Measurements from ENCODE around the gene ADD3.
A peak's percentile ranks its signal among the peaks of the same experiment; 100 is the strongest.

Gene ADD3

DNA sequence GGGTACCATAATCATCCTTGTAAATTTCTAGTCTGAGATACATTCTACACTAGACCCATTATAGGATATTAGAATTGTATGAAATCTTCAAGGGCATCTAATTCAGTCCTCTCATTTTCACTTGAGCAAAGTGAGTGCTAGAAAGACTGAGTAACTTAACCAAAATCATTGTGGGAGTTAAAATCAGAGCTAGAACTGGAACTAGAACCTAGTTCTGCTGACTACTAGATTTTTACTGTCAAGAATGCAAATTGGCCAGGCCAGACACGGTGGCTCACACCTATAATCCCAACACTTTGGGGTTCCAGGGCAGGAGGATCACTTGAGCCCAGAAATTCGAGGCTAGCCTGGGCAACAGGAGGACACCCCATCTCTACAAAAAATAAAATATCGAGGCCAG, 53.9 kb downstream of the ADD3 start:
- TF ChIP-seq, protein P1, sequence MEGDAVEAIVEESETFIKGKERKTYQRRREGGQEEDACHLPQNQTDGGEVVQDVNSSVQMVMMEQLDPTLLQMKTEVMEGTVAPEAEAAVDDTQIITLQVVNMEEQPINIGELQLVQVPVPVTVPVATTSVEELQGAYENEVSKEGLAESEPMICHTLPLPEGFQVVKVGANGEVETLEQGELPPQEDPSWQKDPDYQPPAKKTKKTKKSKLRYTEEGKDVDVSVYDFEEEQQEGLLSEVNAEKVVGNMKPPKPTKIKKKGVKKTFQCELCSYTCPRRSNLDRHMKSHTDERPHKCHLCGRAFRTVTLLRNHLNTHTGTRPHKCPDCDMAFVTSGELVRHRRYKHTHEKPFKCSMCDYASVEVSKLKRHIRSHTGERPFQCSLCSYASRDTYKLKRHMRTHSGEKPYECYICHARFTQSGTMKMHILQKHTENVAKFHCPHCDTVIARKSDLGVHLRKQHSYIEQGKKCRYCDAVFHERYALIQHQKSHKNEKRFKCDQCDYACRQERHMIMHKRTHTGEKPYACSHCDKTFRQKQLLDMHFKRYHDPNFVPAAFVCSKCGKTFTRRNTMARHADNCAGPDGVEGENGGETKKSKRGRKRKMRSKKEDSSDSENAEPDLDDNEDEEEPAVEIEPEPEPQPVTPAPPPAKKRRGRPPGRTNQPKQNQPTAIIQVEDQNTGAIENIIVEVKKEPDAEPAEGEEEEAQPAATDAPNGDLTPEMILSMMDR (IDR thresholded peaks at IDR 0.05; ENCODE audit: control extremely low read depth, extremely low read depth, low read depth, missing control alignments): no peak
- CTCF ChIA-PET: no interaction called here
- POLR2A ChIA-PET: no interaction called here
- no peak for DNase-seq (ENCODE audit: extremely low spot score)

DNA sequence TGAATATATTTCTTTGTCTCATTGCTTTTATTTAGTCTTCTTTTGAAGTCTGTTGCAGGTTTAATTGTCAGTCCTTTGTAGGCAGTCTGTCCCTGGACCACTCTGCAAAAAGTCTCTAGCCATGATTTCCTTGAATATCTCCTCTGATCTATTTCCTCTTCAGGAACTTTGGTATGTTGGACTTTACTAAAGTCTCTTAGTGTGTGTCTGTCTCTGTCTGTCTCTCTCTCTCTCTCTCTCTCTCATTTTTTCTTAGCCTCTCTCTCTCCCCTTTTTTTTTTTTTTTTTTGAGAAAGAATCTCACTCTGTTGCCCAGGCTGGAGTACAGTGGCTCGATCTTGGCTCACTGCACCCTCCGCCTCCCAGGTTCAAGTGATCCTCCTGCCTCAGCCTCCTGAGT, 57.5 kb downstream of the ADD3 start:
- DNase-seq (ENCODE audit: extremely low spot score): no peak
- TF ChIP-seq, protein P1 (IDR thresholded peaks at IDR 0.05; ENCODE audit: control extremely low read depth, extremely low read depth, low read depth, missing control alignments): no peak
- CTCF ChIA-PET: no interaction called here
- POLR2A ChIA-PET: no interaction called here

DNA sequence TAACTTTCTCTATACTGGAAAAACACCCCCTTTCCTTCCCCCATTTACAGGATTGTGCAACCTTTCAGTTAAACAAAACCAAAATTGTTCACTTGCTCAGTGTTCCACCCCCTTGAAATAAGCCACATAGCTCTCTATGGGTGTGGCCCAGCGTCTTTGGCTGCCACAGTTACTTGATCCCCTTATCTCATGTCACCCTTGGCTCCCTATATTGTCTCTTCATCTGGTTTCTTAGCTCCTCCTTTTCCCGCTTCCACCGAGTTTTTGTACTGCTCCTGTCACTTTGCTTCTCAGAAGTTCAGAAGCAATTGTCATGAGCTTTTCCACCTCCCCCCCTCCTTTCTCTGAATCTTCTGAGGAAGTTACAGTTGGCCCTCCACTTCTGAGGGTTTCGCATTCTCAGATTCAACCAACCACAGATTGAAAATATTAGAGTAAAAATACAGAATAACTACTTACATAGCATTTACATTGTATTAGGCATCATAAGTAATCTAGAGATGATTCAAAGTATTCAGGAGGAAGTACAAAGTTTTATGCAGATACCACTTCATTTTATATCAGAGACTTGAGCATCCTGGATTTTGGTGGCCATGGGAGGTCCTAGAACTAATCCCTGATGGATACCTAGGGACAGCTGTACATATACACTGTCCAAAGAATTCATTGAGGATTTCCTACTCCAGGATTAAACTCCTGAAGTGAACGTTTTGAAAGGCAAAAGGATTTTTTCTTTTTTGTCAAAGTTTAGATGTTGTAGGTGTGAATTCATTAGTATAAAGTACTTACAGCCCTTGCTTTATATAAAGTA, 60.4 kb downstream of the ADD3 start:
- DNase-seq (ENCODE audit: extremely low spot score): peak; percentile 32
- ChIA-PET POLR2A (no interaction called here), CTCF (interaction anchor here (0.8 to 3.2 kb wide), 8 partner anchors 9 to 92 kb away, joined by 3 to 13 read pairs (median 4); no protein-coding TSS in a partner anchor)
- TF ChIP-seq, protein P1 (IDR thresholded peaks at IDR 0.05; ENCODE audit: control extremely low read depth, extremely low read depth, low read depth, missing control alignments): no peak

DNA sequence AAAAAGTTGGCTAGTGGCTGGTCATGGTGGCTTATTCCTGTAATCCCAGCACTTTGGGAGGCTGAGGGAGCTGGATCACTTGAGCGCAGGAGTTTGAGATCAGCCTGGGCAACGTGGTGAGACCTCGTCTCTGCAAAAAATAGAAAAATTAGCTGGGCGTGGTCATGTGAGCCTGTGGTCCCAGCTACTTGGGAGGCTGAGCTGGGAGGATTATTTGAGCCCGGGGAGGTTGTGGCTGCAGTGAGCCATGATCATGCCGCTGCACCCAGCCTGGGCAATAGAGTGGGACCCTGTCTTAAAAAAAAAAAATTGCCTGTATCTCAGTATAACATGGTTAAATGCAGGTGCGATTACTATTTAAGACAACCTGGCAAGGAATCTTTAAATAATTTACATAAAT, 61.0 kb downstream of the ADD3 start:
- TF ChIP-seq, protein P1 (IDR thresholded peaks at IDR 0.05; ENCODE audit: control extremely low read depth, extremely low read depth, low read depth, missing control alignments): no peak
- DNase-seq (ENCODE audit: extremely low spot score): no peak
- CTCF ChIA-PET: interaction anchor here (0.6 to 3.2 kb wide), 5 partner anchors 8 to 23 kb away, joined by 3 to 13 read pairs (median 5); no protein-coding TSS in a partner anchor
- POLR2A ChIA-PET: no interaction called here

DNA sequence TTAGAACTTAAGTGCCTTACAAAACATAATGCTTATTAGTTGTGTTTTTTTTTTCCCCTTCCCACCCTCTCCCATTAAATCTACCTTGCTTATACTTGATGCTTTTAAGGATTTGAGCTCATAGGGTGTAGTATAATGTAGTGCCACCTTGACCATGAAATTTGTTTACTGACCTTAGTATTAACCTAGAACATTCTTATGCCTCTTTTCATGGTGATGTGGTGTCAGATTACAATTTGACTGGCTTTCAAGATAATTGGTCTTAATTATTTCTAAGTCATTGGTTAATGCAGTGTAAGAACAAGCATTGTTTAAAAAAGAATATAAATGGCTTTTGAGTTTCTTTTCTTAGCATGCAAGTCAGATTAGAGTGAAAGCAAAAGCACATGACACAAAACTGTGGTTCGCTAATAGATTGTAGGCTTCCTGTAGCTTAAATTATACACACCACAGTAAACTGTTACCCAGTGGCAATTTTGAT, 61.8 kb downstream of the ADD3 start:
- DNase-seq (ENCODE audit: extremely low spot score): peak; percentile 58
- TF ChIP-seq, protein P1 (IDR thresholded peaks at IDR 0.05; ENCODE audit: control extremely low read depth, extremely low read depth, low read depth, missing control alignments): no peak
- ChIA-PET POLR2A (no interaction called here), CTCF (interaction anchor here (0.6 to 3.2 kb wide), 5 partner anchors 11 to 34 kb away, joined by 3 to 13 read pairs (median 3); no protein-coding TSS in a partner anchor)

DNA sequence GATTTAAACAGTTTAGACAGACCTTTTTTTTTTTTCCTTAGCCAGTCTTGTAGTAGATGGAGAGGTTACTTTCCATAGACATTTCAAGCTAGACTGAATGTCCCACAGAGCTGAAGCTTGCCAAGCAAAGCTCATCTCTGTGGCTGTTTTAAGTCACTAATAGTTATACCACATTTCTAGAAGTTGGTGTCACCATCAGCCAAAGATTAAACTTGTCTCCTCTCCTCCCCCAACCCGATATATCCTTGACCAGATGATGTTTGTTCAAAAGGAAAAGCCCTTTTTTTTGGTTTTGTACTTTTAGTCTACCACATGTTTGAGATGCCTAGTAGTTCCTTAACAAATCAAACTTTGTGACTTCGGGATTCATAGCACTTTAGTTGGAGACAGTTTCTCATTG, 66.1 kb downstream of the ADD3 start:
- ChIA-PET CTCF (interaction anchor here (0.7 to 1.3 kb wide), 2 partner anchors 10 to 189 kb away, joined by 4 to 5 read pairs; no protein-coding TSS in a partner anchor), POLR2A (interaction anchor here (0.7 kb wide), 1 partner anchor 21 kb away, joined by 4 read pairs; no protein-coding TSS in a partner anchor)
- no peak for DNase-seq (ENCODE audit: extremely low spot score)

More for the DNA sequence above, 66.1 kb downstream of the ADD3 start:
- TF ChIP-seq, protein P1 (IDR thresholded peaks at IDR 0.05; ENCODE audit: control extremely low read depth, extremely low read depth, low read depth, missing control alignments): no peak
